MM.1S (cell line): ENCODE results near the gene DMRT2.

Experiments used
- DNase-seq: peaks from one replicate; pipeline ENCODE4 v3.0.0-alpha.2; 2015
- H2AFZ ChIP-seq: fragments of 300-600 bp; sonication (generic); 2 replicates; pipeline ENCODE4 v1.6.0; 2016; ENCODE audit warnings: antibody characterized with exemption, low read length
- H3F3A ChIP-seq: fragments of 300-600 bp; sonication (generic); 2 replicates; pipeline ENCODE4 v1.6.1; 2016; ENCODE audit warnings: mild to moderate bottlenecking, antibody characterized with exemption, low read length, moderate library complexity, mixed read lengths; ENCODE audit not compliant: insufficient read depth
- H3K27ac ChIP-seq: fragments of 300-600 bp; sonication (generic); 2 replicates; pipeline ENCODE4 v1.5.1; 2016; ENCODE audit warnings: mild to moderate bottlenecking, low read length
- H3K27me3 ChIP-seq: fragments of 300-600 bp; sonication (generic); replicated peaks from 2 replicates; pipeline ENCODE4 v1.6.0; 2016; ENCODE audit warnings: low read length; ENCODE audit not compliant: insufficient read depth
- H3K36me3 ChIP-seq: fragments of 300-600 bp; sonication (generic); replicated peaks from 2 replicates; pipeline ENCODE4 v1.6.1; 2016; ENCODE audit warnings: mild to moderate bottlenecking, low read length, mixed read lengths; ENCODE audit not compliant: insufficient read depth
- H3K4me1 ChIP-seq: fragments of 300-600 bp; sonication (generic); 2 replicates; pipeline ENCODE4 v1.6.1; 2016; ENCODE audit warnings: low read length, mixed read lengths
- H3K4me2 ChIP-seq: fragments of 300-600 bp; sonication (generic); 2 replicates; pipeline ENCODE4 v1.6.0; 2016; ENCODE audit warnings: low read depth, low read length
- H3K4me3 ChIP-seq: fragments of 300-600 bp; sonication (generic); 2 replicates; pipeline ENCODE4 v1.5.1; 2016; ENCODE audit warnings: low read length, mixed read lengths
- H3K79me2 ChIP-seq: fragments of 300-600 bp; sonication (generic); 2 replicates; pipeline ENCODE4 v1.6.1; 2016; ENCODE audit warnings: mixed run types, low read length, mixed read lengths
- H3K9ac ChIP-seq: fragments of 300-600 bp; sonication (generic); 2 replicates; pipeline ENCODE4 v1.6.1; 2016; ENCODE audit warnings: low read length, mixed read lengths
- H3K9me2 ChIP-seq: fragments of 300-600 bp; sonication (generic); replicated peaks from 2 replicates; pipeline ENCODE4 v1.6.1; 2016; ENCODE audit warnings: mild to moderate bottlenecking, low read length, mixed read lengths; ENCODE audit not compliant: insufficient read depth
- H3K9me3 ChIP-seq: fragments of 300-600 bp; sonication (generic); replicated peaks from 2 replicates; pipeline ENCODE4 v1.6.1; 2016; ENCODE audit warnings: mild to moderate bottlenecking, low read length, mixed read lengths; ENCODE audit not compliant: insufficient read depth
- H4K20me1 ChIP-seq: fragments of 300-600 bp; sonication (generic); 2 replicates; pipeline ENCODE4 v1.6.1; 2016; ENCODE audit warnings: mild to moderate bottlenecking, low read length, moderate library complexity, mixed read lengths; ENCODE audit not compliant: insufficient read depth
- EZH2 ChIP-seq: fragments of 300-600 bp; sonication (generic); optimal IDR thresholded peaks from 2 replicates; pipeline ENCODE3; 2017; ENCODE audit warnings: low read depth, mild to moderate bottlenecking, antibody characterized with exemption, low read length, mixed read lengths
- EZH2phosphoT487 ChIP-seq: fragments of 300-600 bp; sonication (generic); IDR thresholded peaks from 2 replicates; pipeline ENCODE4 v1.6.1; 2018; ENCODE audit warnings: antibody characterized with exemption, low read length
- TF ChIP-seq, protein P1 (sequence below): fragments of 300-600 bp; sonication (generic); IDR thresholded peaks from 2 replicates; pipeline ENCODE4 v1.5.1; 2016; ENCODE audit warnings: antibody characterized with exemption, low read length, mixed read lengths

The DMRT2 gene

DNA sequence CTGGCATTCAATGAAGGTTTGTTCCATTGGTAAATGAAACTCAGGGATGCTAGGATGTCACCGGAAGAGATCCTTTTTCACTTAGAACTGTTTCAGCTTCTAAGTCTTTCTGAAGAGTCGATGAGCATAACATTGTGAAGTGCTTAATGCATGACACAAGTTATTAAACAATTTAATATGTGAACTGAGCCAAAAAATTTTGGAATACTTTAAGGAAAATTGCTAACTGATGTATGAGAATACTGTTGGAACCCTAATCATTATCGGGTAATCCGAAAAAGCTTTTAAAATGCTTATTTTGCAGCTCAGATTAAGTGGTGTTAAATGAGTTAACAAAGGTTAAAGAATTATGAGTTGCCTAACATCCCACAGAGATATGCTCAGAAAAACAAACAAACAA is 34.9 kb downstream of the DMRT2 start:
- Histone ChIP-seq H3F3A (no peaks in the 10 kb centered on the region), H4K20me1 (no peaks in the 10 kb centered on the region), H3K4me3 (no peak overlapping the region), H3K27ac (no peak overlapping the region), H3K4me2 (no peak overlapping the region), H3K9me3 (no peaks in the 10 kb centered on the region), H3K9me2 (no peaks in the 10 kb centered on the region), H3K4me1 (no peaks in the 10 kb centered on the region), H3K36me3 (no peaks in the 10 kb centered on the region), H3K9ac (no peak overlapping the region), H3K27me3 (no peaks in the 10 kb centered on the region), H2AFZ (no peak overlapping the region), H3K79me2 (no peaks in the 10 kb centered on the region)
- TF ChIP-seq EZH2phosphoT487, result no peak
- no peak for TF ChIP-seq EZH2
- TF ChIP-seq, protein P1, sequence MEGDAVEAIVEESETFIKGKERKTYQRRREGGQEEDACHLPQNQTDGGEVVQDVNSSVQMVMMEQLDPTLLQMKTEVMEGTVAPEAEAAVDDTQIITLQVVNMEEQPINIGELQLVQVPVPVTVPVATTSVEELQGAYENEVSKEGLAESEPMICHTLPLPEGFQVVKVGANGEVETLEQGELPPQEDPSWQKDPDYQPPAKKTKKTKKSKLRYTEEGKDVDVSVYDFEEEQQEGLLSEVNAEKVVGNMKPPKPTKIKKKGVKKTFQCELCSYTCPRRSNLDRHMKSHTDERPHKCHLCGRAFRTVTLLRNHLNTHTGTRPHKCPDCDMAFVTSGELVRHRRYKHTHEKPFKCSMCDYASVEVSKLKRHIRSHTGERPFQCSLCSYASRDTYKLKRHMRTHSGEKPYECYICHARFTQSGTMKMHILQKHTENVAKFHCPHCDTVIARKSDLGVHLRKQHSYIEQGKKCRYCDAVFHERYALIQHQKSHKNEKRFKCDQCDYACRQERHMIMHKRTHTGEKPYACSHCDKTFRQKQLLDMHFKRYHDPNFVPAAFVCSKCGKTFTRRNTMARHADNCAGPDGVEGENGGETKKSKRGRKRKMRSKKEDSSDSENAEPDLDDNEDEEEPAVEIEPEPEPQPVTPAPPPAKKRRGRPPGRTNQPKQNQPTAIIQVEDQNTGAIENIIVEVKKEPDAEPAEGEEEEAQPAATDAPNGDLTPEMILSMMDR, result no peak
- DNase-seq, result no peak

DNA sequence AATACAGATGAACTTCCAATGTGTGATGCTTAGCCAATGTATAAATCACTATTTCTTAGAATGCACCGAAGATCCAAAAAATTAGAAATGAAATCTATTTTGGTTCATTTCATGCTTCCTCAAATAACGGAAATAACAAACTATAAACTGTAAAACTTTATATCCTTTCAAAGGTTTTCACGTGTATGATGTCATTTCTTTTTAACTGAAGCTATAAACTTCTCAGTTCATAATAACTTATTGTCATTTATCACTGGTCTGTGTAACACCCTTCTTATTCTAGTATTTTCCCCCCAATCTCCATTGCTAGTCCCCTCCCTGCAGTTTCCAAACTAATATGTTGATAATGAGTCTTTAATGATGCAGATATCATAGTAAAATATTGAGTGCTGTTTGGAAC is 36.4 kb downstream of the DMRT2 start:
- H3K9ac ChIP-seq, result no peak overlapping the region
- no peak overlapping the region for H3K4me3 ChIP-seq
- H2AFZ ChIP-seq, result no peak overlapping the region
- no peaks in the 10 kb centered on the region for H3K9me2 ChIP-seq
- no peaks in the 10 kb centered on the region for H4K20me1 ChIP-seq
- no peaks in the 10 kb centered on the region for H3F3A ChIP-seq
- H3K4me2 ChIP-seq, result no peak overlapping the region
- no peaks in the 10 kb centered on the region for H3K79me2 ChIP-seq
- DNase-seq, result no peak
- no peaks in the 10 kb centered on the region for H3K4me1 ChIP-seq
- H3K27me3 ChIP-seq, result no peaks in the 10 kb centered on the region
- no peak overlapping the region for H3K27ac ChIP-seq
- H3K36me3 ChIP-seq, result no peaks in the 10 kb centered on the region
- H3K9me3 ChIP-seq, result no peaks in the 10 kb centered on the region
- TF ChIP-seq EZH2, result no peak
- TF ChIP-seq, protein P1, result no peak
- no peak for TF ChIP-seq EZH2phosphoT487

DNA sequence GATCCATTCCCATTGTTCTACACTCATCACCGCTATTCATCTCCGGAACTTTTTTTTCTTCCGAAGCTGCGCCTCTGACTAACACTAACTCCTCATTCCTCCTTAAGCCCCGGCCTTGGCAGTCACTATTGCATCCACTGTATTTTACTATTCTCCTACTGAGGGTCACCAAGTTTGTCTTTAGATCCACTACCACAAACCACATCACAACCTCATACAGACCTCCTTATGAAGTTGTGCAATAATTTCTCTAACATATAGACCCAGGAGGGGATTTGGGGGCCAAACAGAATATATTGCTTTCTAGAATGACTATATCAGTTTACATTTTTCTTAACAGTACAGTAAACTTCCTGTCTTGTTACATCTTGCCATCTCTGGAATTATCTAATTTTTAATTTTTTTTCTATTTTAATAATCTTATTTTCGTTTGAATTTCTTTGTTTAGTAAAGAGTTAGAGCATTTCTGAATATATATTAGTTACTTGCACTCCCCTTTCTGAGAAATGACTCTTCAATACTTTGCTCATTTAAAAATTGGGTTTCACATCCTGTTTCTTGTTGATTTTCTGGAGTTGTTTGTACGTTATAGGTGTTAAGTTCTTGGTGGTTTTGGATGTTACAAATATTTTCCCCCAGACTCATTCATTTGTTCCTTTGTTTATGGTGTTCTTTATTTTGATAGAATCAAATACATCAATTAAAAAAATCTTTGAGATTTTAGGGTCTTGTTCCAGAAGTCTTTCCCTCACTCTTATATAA is 37.1 kb downstream of the DMRT2 start:
- Histone ChIP-seq H2AFZ (no peak overlapping the region), H3K79me2 (no peaks in the 10 kb centered on the region), H3K9me3 (no peaks in the 10 kb centered on the region), H3K4me2 (no peak overlapping the region), H3K4me1 (no peaks in the 10 kb centered on the region), H4K20me1 (no peaks in the 10 kb centered on the region), H3F3A (no peaks in the 10 kb centered on the region), H3K9ac (no peak overlapping the region), H3K4me3 (no peak overlapping the region), H3K27me3 (no peaks in the 10 kb centered on the region), H3K27ac (no peak overlapping the region), H3K9me2 (no peaks in the 10 kb centered on the region), H3K36me3 (no peaks in the 10 kb centered on the region)
- no peak for DNase-seq
- TF ChIP-seq, protein P1, result no peak
- TF ChIP-seq EZH2phosphoT487 (no peak), EZH2 (no peak)
